ENCODE results near the gene PLA2G7. TPM values are rescaled to one million over a fixed set of nuclear protein-coding genes. Genes with fewer than 3 reads are reported as not detected.

Gene PLA2G7
- total RNA-seq, 2 experiments from 2014 or later, result not detected

GRCh38 chr6:46763466-46763865 lies 28.3 kb upstream of the PLA2G7 start:
- H3K4me3 ChIP-seq (ENCODE audit: low read depth, low read length, poor library complexity, severe bottlenecking), result no peak overlapping the region
- DNase-seq (ENCODE audit: low spot score), result no peak
- H3K79me2 ChIP-seq (ENCODE audit: insufficient read depth, low read depth, low read length), result no peaks in the 10 kb centered on the region
- BruUV-seq (replicated peaks), result no TSS peak
- no peak overlapping the region for H2AFZ ChIP-seq (ENCODE audit: low read length)
- no peaks in the 10 kb centered on the region for H3K9me3 ChIP-seq (ENCODE audit: low read length)
- intact Hi-C loops (cut with micrococcal nuclease; ENCODE audit: unreplicated experiment), result no loop called here
- TF ChIP-seq, protein P1, sequence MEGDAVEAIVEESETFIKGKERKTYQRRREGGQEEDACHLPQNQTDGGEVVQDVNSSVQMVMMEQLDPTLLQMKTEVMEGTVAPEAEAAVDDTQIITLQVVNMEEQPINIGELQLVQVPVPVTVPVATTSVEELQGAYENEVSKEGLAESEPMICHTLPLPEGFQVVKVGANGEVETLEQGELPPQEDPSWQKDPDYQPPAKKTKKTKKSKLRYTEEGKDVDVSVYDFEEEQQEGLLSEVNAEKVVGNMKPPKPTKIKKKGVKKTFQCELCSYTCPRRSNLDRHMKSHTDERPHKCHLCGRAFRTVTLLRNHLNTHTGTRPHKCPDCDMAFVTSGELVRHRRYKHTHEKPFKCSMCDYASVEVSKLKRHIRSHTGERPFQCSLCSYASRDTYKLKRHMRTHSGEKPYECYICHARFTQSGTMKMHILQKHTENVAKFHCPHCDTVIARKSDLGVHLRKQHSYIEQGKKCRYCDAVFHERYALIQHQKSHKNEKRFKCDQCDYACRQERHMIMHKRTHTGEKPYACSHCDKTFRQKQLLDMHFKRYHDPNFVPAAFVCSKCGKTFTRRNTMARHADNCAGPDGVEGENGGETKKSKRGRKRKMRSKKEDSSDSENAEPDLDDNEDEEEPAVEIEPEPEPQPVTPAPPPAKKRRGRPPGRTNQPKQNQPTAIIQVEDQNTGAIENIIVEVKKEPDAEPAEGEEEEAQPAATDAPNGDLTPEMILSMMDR (conservative IDR thresholded peaks at IDR 0.05; ENCODE audit: low read length), result no peak
- TF ChIP-seq EZH2phosphoT487 (IDR thresholded peaks at IDR 0.05; ENCODE audit: borderline replicate concordance, low read depth, low read length), result no peak
- H3K9me2 ChIP-seq (ENCODE audit: insufficient read depth, low read length), result no peaks in the 10 kb centered on the region
- H3K4me2 ChIP-seq (ENCODE audit: low read length), result no peak overlapping the region
- H3K36me3 ChIP-seq (ENCODE audit: insufficient read depth, low read length), result no peaks in the 10 kb centered on the region
- no peak overlapping the region for H3K27ac ChIP-seq (ENCODE audit: low read depth, low read length, poor library complexity, severe bottlenecking)
- H4K20me1 ChIP-seq (ENCODE audit: insufficient read depth, low read length), result no peaks in the 10 kb centered on the region
- H3K4me1 ChIP-seq (ENCODE audit: insufficient read depth, low read length, poor library complexity, severe bottlenecking), result no peaks in the 10 kb centered on the region
- CTCF ChIA-PET (ENCODE audit: unreplicated experiment), result no interaction called here
- POLR2A ChIA-PET, result no interaction called here

GRCh38 chr6:46760925-46761324 lies 25.8 kb upstream of the PLA2G7 start:
- Histone ChIP-seq H4K20me1 (ENCODE audit: insufficient read depth, low read length) (no peaks in the 10 kb centered on the region), H2AFZ (ENCODE audit: low read length) (no peak overlapping the region), H3K9me2 (ENCODE audit: insufficient read depth, low read length) (no peaks in the 10 kb centered on the region), H3K4me2 (ENCODE audit: low read length) (no peak overlapping the region), H3K9me3 (ENCODE audit: low read length) (no peaks in the 10 kb centered on the region), H3K79me2 (ENCODE audit: insufficient read depth, low read depth, low read length) (no peaks in the 10 kb centered on the region), H3K27ac (ENCODE audit: low read depth, low read length, poor library complexity, severe bottlenecking) (no peak overlapping the region), H3K4me3 (ENCODE audit: low read depth, low read length, poor library complexity, severe bottlenecking) (no peak overlapping the region), H3K36me3 (ENCODE audit: insufficient read depth, low read length) (no peaks in the 10 kb centered on the region), H3K4me1 (ENCODE audit: insufficient read depth, low read length, poor library complexity, severe bottlenecking) (no peaks in the 10 kb centered on the region)
- BruUV-seq (replicated peaks), result no TSS peak
- intact Hi-C loops (cut with micrococcal nuclease; ENCODE audit: unreplicated experiment), result no loop called here
- CTCF ChIA-PET (ENCODE audit: unreplicated experiment), result no interaction called here
- no peak for DNase-seq (ENCODE audit: low spot score)
- POLR2A ChIA-PET, result no interaction called here
- TF ChIP-seq EZH2phosphoT487 (IDR thresholded peaks at IDR 0.05; ENCODE audit: borderline replicate concordance, low read depth, low read length), result no peak
- TF ChIP-seq, protein P1 (conservative IDR thresholded peaks at IDR 0.05; ENCODE audit: low read length), result no peak

- Histone ChIP-seq H3K27ac (ENCODE audit: low read depth, low read length, poor library complexity, severe bottlenecking) (no peak overlapping the region), H4K20me1 (ENCODE audit: insufficient read depth, low read length) (no peaks in the 10 kb centered on the region), H3K9me3 (ENCODE audit: low read length) (no peaks in the 10 kb centered on the region), H3K4me1 (ENCODE audit: insufficient read depth, low read length, poor library complexity, severe bottlenecking) (no peaks in the 10 kb centered on the region), H3K36me3 (ENCODE audit: insufficient read depth, low read length) (no peaks in the 10 kb centered on the region), H3K9me2 (ENCODE audit: insufficient read depth, low read length) (no peaks in the 10 kb centered on the region), H3K79me2 (ENCODE audit: insufficient read depth, low read depth, low read length) (no peaks in the 10 kb centered on the region), H3K4me2 (ENCODE audit: low read length) (no peak overlapping the region), H3K4me3 (ENCODE audit: low read depth, low read length, poor library complexity, severe bottlenecking) (no peak overlapping the region), H2AFZ (ENCODE audit: low read length) (no peak overlapping the region)
- BruUV-seq (replicated peaks), result no TSS peak
- intact Hi-C loops (cut with micrococcal nuclease; ENCODE audit: unreplicated experiment), result no loop called here
- ChIA-PET CTCF (ENCODE audit: unreplicated experiment) (no interaction called here), POLR2A (no interaction called here)
- no peak for DNase-seq (ENCODE audit: low spot score)
- TF ChIP-seq, protein P1 (conservative IDR thresholded peaks at IDR 0.05; ENCODE audit: low read length), result no peak
- TF ChIP-seq EZH2phosphoT487 (IDR thresholded peaks at IDR 0.05; ENCODE audit: borderline replicate concordance, low read depth, low read length), result no peak
Measured at GRCh38 chr6:46758960-46759753, 24.0 kb upstream of the PLA2G7 start.

All from OCI-LY7 (cell line).